NOMO-1 treated with dmso at 0.1 percent for 144 hours (cell line): ENCODE results near the gene LIN52.

Source experiments
- DNase-seq: peaks from one replicate; lab custom pipeline; 2025; ENCODE audit not compliant: unreplicated experiment; lab: John Stamatoyannopoulos, UW

LIN52 gene

DNA sequence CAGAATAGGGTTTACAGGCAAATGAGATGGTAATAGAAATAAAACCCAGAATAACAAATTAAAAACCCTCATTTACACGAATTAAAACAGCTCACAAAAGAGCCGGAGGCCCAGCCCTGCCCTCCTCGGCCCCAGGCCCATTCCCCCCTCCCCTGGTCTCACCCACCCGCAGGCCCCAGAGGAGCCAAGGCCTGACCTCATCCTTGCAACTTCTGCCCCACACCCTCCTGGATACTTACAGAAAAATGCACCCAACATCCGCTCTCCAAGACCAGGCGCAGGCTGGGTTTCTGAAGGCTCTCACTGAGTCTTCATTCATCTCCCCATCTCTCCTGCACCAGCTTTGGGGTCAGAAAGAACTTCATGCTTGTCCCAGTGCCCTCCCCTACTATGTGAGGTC, 138.3 kb downstream of the LIN52 start:
- DNase-seq: no peak

DNA sequence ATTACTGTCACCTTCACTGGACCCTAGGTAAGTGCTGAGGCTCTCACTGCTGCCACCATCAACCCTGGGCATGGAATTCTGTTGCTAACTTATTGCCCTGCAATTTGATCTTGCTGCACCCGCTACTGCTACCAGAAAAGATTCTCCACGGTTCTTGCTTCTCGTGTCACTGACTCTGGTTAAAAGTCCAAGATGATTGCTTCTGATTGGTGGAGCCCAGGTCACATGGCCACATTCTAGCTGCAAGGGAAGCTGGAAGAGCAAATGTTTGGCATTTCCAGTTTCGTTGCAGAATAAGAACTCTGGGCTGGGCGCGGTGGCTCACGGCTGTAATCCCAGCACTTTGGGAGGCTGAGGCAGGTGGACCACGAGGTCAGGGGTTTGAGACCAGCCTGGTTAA, 147.0 kb downstream of the LIN52 start:
- no peak for DNase-seq

DNA sequence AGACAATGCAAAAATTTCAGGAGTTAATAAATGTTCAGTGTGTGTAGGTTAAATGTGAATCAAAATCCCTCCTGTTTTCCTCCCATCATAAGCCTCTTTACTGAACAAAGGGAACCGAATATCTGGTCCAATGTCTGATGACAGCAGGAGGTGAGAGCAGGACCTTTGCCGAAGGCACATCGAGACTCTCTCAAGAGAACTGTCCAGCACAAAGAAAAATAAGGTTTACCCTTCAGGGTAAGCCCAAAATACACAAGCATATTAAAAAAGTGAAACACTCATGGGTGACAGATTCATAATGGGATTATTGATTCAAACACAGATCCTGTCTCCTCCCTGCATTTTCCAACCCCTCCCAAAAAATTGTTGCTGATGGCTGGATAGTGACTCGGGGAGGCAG, 150.3 kb downstream of the LIN52 start:
- no peak for DNase-seq

DNA sequence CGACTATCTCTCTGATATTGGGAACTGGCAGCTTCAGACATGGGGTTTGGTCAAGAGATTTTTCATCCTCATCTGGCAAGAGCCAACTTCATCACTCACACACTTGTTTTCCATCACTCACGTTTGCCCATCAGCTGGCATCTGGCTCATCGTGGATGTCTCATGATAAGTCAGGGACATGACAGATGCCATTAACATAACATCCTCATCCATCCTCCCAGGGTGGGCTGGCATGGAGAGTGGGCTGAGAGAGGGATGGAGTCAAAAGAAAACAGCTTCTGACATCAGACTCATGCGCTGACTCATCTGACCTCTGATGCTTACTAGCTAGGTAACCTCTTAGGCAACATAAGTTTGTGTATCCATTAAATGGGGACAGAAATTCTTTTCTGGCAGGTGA, 152.7 kb downstream of the LIN52 start:
- no peak for DNase-seq

DNA sequence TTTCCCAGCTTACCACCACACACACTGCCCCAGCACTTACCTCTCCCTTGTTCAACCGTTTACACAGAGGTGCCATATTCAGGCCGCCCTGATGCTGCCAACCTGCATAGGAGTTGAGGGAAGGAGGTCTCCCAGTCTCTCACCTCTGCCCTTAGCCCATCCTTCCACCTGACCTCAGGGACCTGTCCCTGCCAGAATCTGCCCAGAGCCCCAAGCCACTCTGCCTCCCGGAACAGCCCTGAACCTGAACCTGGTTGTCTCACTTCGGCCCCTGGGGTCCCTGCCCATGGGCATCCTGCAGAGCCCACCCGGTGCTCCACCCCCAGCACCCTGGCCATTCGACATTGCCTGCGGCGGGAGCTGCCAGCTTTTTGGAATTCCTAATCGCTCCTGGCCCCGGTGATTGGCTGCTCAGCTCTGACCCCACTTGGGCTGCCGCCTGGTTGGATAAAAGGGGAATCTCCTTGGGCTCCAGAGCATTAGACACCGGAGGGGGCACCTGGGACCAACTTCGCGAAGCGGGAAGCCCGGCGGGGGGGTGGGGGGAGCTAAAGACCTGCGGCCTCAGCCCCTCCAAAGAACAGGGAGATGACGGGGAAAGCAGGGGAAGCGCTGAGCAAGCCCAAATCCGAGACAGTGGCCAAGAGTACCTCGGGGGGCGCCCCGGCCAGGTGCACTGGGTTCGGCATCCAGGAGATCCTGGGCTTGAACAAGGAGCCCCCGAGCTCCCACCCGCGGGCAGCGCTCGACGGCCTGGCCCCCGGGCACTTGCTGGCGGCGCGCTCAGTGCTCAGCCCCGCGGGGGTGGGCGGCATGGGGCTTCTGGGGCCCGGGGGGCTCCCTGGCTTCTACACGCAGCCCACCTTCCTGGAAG, 154.5 kb downstream of the LIN52 start, which contains the start of gene VSX2:
VSX2 (plus strand) TSS at position 476 of the 874 bp plus-strand sequence; CDS start at position 589, 113 bp downstream.
- no peak for DNase-seq

DNA sequence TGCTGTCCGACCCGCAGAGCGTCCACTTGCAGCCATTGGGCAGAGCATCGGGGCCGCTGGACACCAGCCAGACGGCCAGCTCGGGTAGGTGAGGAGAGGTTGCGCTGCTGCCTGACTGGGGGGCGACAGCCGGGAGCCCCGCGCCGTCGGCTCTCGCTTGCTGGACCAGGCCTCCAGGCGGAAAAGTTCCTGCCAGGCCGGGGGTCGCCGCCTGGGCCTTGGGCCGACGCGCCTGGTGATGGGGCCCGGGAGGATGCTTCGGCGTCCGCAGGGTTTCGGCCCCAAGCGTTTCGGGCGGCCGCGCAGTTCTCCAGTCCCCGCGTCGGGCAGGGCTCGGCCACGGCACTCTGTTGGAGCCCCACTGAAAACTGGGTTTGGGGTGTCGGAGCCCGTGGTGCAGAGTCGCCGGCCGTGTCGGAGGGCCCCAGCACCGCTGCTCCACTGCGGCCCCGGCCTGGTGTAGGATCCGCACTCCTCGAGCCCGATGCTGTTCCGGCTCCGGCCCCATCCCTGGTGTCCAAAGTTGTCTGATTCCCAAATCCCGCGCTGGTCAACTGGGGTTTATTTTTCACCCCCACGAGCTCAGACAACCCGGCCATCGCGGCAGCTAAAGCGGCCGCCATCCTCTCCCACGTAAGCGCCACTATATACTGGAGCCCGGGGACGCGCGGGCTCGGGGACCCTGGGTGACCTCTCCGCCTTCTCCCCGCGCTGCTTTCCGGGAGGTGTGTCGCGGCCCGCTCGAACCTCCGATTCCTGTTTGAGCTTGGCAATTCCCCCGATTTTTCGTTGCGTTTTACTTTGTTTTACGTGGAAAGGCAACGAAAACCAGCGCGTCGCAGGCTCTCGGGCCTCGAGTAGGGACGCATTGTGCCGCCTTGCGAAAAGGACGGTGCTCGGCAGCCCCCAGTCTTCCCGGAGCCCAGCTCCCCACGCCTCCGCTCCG, 155.4 kb downstream of the LIN52 start:
- no peak for DNase-seq

DNA sequence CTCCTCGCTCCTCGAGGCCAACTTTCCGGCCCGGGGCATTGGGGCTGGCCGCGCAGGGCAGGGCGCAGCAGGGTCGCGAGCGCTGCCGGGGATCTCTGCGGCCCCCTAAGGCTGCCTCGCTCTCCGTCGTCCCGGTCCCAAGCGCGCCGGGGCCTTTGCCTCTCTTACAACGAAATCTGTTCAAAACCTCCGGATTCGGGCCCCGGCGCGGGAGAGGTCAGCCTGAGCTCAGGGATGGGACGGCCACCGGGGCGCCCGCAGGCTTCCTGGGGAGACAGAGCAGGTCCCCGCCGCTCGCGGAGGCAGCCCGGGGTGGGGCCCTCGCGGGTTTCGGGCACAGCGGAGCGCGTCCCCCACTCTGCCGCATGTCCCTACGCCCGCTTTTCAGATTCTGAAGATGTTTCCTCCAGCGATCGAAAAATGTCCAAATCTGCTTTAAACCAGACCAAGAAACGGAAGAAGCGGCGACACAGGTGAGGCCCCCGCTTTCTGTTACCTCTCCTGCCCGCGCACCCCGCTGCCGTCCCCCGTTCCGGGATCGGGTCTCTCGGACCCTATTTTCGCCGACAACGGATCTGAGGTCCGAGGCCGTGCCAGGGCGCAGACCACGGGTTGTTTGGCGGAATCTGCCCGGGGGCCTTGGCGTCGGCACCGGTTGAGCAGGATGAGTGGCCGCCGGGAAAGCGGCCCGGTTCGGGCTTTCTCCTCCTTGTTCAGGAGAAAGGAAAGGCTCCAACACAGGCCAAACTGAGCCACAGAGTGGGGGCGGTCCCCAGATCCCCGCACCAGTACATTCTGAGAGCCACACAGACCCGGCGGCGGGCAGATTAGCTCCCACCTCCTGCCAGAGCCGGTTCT, 156.3 kb downstream of the LIN52 start:
- no peak for DNase-seq

DNA sequence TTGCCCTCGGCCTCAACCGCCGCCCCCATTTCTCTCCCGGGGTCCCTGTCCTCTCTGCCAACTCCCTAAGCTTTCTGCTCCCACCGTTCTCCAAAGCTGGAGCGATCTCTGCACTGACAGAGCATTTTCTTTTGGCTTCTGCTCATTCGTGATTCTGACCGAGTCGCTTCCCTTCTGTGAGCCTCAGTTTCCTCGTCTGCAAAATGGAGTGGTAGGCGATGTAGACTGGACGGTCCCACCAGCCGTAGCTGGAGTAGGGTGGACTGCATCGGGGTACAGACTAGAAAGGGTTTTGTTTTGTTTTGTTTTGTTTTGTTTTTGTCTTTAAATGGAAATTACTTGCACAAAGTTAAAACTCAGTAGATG, 156.9 kb downstream of the LIN52 start:
- no peak for DNase-seq

DNA sequence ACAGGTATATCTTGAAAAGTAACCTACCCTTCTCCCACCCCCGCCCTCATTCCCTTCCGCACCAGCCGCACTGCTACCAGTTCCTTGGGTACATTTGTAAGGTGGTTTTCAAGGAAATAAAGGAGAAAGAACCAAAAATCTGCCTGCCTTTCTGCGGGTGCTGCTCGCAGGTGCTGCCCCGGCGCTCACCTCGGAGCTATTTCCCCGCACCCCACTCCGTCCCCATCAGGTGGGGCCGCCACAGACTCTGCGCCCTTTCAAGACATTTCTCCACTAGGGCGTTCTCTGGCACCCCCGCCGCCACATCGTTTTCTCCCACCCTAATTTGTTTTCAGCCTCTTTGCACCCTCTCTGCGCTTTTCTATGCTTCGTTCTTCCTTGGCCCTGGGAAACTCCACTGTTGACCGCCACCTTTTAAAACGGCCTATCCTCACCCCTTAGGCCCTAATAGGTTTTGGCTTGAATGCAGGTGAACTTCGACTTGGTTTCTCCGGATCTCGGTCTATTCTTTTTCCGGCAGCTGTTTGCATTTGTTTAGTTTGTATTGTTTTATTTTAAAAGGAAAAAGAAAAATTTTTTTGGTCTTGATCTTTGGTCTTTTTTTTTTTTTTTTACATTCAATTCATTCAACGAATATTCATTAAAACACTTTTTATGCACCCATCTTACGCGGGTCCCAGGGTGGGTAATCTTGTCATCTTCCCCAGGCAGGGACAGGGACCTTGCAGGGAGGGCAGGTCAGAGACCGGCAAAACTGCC, 157.4 kb downstream of the LIN52 start:
- no peak for DNase-seq

DNA sequence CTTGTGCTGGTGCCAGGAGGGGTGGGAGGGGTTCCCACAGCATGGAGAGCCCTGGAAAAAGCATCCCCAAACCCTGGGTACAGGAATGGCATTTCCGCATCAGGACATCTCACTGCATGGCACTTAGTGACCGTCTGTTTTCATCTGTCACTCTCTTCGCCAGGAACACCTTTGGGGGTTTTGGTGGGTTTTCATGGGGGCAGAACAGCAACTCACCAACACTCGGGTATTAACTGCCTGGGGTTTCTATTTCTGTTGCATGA, 158.0 kb downstream of the LIN52 start:
- DNase-seq: no peak

DNA sequence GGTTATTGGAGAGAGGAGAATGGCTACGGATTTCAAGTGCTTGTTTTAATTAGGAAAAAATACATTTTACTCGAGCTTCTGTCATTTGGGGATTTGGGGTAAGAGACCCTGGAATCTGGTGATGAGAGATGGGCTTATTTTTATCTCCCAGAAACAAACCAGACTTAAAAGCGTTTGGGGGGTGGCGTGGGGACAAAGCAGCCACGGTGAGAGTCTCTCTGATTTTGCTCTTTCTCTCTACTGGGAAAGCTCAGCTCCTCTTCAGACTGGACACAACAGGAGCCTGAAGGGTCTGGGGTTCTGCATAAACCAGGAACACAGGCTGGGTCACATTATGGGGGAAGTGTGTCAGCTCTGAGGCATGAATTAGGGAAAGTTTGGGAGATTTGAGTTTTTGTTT, 158.3 kb downstream of the LIN52 start:
- no peak for DNase-seq

DNA sequence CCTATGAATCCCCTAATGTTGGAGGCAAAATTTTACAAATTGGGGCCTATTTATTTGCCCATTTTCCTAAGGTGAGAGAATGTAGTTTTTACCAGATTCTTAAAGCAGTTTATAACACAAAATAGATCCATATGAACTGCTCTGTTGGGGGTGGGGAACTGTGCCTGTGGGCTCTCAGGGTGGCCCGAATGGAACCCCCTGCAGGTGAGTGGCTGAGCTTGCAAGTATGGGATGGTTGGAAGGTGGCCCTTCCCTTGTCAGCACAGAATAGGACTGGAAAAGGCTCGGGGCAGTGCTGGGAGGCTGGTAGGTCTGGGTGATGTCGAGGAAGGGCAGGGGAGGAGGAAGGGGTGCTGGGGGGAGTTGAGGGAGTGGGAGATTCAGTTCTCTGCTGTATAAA, 159.4 kb downstream of the LIN52 start:
- no peak for DNase-seq

DNA sequence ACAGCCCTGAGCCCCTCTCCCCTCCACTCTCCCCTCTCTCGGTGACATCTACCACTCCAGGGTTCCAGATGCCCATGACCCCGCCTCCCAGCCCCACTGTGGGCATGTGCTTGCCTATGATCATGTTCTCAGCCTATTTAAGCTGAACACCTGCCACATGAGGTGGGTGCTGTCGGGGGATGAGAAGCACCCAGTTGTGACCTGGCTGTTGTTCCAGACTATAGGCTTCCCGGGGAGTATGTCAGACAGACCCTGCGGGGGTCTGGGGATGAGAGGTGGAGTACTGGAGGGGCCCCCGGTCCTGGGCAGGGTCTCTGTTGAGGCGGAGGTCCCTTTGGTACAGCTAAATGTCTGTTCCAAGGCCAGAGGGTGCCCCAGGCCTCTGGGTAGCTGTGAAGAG, 160.5 kb downstream of the LIN52 start:
- no peak for DNase-seq

DNA sequence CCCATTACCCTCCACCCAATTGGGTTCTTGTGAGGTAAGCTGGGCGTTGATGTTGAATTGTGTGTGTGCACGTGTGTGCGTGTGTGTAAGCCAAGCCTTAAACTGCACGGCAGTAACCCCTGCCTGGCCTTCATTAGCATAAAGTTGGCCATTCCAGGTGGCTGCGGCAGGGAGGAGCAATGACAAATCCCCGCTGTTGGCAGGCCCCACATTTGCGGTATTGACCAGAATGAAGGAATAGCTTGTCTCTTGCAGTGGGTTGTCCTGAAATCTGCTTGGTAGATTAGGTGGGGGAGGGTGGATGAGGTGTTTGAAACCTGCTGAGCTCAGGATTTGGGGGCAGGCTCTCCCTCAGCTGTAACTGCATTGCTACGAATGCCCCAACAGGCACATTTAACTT, 161.8 kb downstream of the LIN52 start:
- no peak for DNase-seq

DNA sequence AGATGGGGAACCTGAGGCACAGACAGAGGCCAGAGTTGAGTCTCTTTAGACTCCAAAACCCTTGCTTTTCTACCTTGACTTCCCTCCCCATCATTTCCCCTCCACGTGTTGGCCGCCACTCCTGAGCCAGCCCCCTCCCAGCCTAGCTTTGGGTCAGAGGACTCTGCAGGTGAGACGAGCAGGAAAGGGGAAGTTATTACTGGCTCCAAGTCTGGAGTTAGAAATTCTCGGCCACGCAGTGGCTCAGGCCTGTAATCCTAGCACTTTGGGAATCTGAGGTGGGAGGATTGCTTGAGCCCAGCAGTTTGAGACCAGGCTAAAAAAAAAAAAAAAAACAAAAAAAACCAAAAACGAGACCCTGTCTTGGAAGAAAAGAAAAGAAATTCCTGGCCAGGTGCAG, 163.3 kb downstream of the LIN52 start:
- DNase-seq: no peak

DNA sequence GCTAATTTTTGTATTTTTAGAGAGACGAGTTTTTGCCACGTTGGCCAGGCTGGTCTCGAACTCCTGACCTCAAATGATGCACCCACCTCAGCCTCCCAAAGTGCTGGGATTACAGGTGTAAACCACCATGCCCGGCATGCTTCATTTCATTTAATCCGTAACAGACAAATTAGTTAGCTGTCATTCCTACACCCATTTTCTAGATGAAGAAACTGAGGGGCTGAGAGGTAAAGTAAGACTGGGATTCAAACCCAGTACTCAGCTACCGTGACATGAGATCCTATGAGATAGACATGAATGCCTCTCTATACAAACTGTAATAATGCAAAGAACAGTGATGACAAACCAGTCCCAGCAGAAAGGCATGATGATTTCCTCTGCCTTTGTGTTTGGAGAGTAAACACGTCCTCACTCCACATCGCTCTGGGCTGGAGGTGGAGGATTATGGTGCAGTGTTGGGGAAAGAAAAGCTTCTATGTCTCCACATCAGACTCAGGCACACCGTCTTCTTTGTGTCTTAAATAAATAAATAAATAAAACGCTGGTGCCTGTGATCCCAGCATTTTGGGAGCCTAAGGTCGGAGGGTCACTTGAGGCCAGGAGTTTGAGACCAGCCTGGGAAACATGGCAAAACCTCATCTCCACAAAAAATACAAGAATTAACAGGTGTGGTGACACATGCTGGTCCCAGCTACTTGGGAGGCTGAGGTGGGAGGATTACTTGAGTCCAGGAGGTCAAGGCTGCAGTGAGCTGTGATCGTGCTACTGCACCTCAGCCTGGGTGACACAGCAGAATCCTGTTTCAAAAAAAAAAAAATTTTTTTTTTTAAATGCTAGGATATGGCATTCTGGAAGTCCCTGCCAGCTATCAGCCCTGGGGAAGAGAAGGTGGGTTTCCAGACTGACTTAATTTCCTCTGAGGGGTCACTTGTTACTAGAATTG, 164.9 kb downstream of the LIN52 start:
- no peak for DNase-seq
